RKO (cell line): ENCODE measurements around the gene NOS3.
"Not testable (repeated sequence)": the region's sequence is repeated elsewhere in the genome, so short reads cannot be mapped to it uniquely, and the experiment has no call there.

ENCODE experiments used
- DNase-seq: peaks from one replicate; pipeline ENCODE4 v3.0.0-alpha.2; 2016; ENCODE audit warnings: low spot score

Gene NOS3

GRCh38 chr7:151017370-151017952 is 26.6 kb downstream of the NOS3 start:
- no peak for DNase-seq

GRCh38 chr7:151017953-151018420 is 27.2 kb downstream of the NOS3 start:
- DNase-seq, result peak; percentile 52

GRCh38 chr7:151018421-151019129 is 27.8 kb downstream of the NOS3 start:
- DNase-seq, result no peak

GRCh38 chr7:151019130-151019447 is 28.3 kb downstream of the NOS3 start:
- DNase-seq, result no peak

GRCh38 chr7:151020231-151020630 is 29.4 kb downstream of the NOS3 start:
- no peak for DNase-seq

- DNase-seq, result no peak
Observed at GRCh38 chr7:151023232-151023631, 32.4 kb downstream of the NOS3 start.

- no peak for DNase-seq
Observed at GRCh38 chr7:151024435-151025056, 33.7 kb downstream of the NOS3 start, which contains the start of gene ATG9B. ATG9B (minus strand) TSS chr7:151024494; CDS start chr7:151024423, 71 bp downstream.

GRCh38 chr7:151025924-151026671 is 35.3 kb downstream of the NOS3 start:
- peak; percentile 68 for DNase-seq

GRCh38 chr7:151026771-151027727 is 36.2 kb downstream of the NOS3 start:
- not testable (repeated sequence) for DNase-seq

GRCh38 chr7:151027728-151028130 is 36.9 kb downstream of the NOS3 start:
- not testable (repeated sequence) for DNase-seq

- DNase-seq, result peak; percentile 100
Observed at GRCh38 chr7:151028131-151028947, 37.5 kb downstream of the NOS3 start, which contains the start of gene ABCB8. ABCB8 (plus strand) TSS chr7:151028450; CDS start chr7:151028516, 66 bp downstream.

GRCh38 chr7:151028948-151029501 is 38.2 kb downstream of the NOS3 start:
- DNase-seq, result no peak

GRCh38 chr7:151031011-151031410 is 40.2 kb downstream of the NOS3 start:
- no peak for DNase-seq

GRCh38 chr7:151032936-151033863 is 42.4 kb downstream of the NOS3 start:
- no peak for DNase-seq

- DNase-seq, result no peak
Observed at GRCh38 chr7:151033864-151034249, 43.0 kb downstream of the NOS3 start.

GRCh38 chr7:151034312-151035025 is 43.7 kb downstream of the NOS3 start:
- DNase-seq, result no peak

GRCh38 chr7:151035026-151035717 is 44.4 kb downstream of the NOS3 start:
- DNase-seq, result no peak

GRCh38 chr7:151035902-151036301 is 45.1 kb downstream of the NOS3 start:
- DNase-seq, result no peak
